Activated T-helper 2 cell treated with anti-CD3 and anti-CD28 coated beads, Interferon-gamma antibody, Interleukin-2, Interleukin-4, amounts not matched to agents 10 μg/mL and 5 μg/mL and 100 μg/mL, durations not matched to agents 14 hours and 24 hours and 36 hours (primary cell): ENCODE data around the gene ADRB2. TPM values are rescaled to one million over a fixed set of nuclear protein-coding genes. Genes with fewer than 3 reads are reported as not detected.
A peak's percentile ranks its signal among the peaks of the same experiment; 100 is the strongest.

Experiments
- DNase-seq: peaks from one replicate; pipeline ENCODE4 v3.0.0; 2021; ENCODE audit warnings: low spot score
- H3K27ac Mint-ChIP-seq: one replicate; pipeline ENCODE4 v1.8.0; 2021; ENCODE audit warnings: mixed read lengths
- H3K27me3 Mint-ChIP-seq: one replicate; pipeline ENCODE4 v1.8.0; 2021; ENCODE audit warnings: low read depth, mixed read lengths
- H3K36me3 Mint-ChIP-seq: one replicate; pipeline ENCODE4 v1.8.0; 2021; ENCODE audit warnings: low read depth, mixed read lengths
- H3K4me1 Mint-ChIP-seq: one replicate; pipeline ENCODE4 v1.8.0; 2021; ENCODE audit warnings: low read depth, mixed read lengths
- H3K4me3 Mint-ChIP-seq: one replicate; pipeline ENCODE4 v1.8.0; 2021; ENCODE audit warnings: low read depth, mild to moderate bottlenecking, moderate library complexity, mixed read lengths
- H3K9me3 Mint-ChIP-seq: one replicate; pipeline ENCODE4 v1.8.0; 2021; ENCODE audit warnings: mixed read lengths
- intact Hi-C: fragments of 100-400 bp; cut with micrococcal nuclease; formaldehyde crosslinking; loops from one replicate; pipeline ENCODE4 v1.15.1; 2023
- total RNA-seq: library from RNA; stranded (reverse); gene quantifications from 2 replicates; pipeline ENCODE4 v1.2.3, GENCODE V29; 2022

Gene ADRB2
- total RNA-seq, 1 donor from 2014 or later, result 0.21 TPM

- DNase-seq, result peak; percentile 21
- Mint-ChIP-seq H3K4me3 (peak overlapping the region; percentile 83), H3K27me3 (no peaks in the 10 kb centered on the region), H3K4me1 (peaks cover 46% of the 10 kb centered on the region), H3K27ac (peak overlapping the region; percentile 86), H3K9me3 (no peaks in the 10 kb centered on the region), H3K36me3 (no peaks in the 10 kb centered on the region)
- intact Hi-C loops, result loop anchor here (1.0 to 10.0 kb wide), 4 partner anchors 9 to 226 kb away; partner anchors contain the start of gene ADRB2
Measured at GRCh38 chr5:148808864-148809642, 17.4 kb upstream of the ADRB2 start.

GRCh38 chr5:148809781-148810524, 16.5 kb upstream of the ADRB2 start:
- no peak for DNase-seq
- intact Hi-C loops, result loop anchor here (1.0 to 10.0 kb wide), 4 partner anchors 10 to 225 kb away; partner anchors contain the start of gene ADRB2
- H3K27ac Mint-ChIP-seq, result no peak overlapping the region
- H3K36me3 Mint-ChIP-seq, result no peaks in the 10 kb centered on the region
- H3K9me3 Mint-ChIP-seq, result no peaks in the 10 kb centered on the region
- H3K4me1 Mint-ChIP-seq, result peaks cover 43% of the 10 kb centered on the region
- peaks cover 2% of the 10 kb centered on the region for H3K27me3 Mint-ChIP-seq
- H3K4me3 Mint-ChIP-seq, result peak overlapping the region; percentile 83

- H3K4me1 Mint-ChIP-seq, result peaks cover 35% of the 10 kb centered on the region
- intact Hi-C loops, result no loop called here
- no peaks in the 10 kb centered on the region for H3K9me3 Mint-ChIP-seq
- no peak overlapping the region for H3K4me3 Mint-ChIP-seq
- H3K36me3 Mint-ChIP-seq, result no peaks in the 10 kb centered on the region
- DNase-seq, result no peak
- no peak overlapping the region for H3K27ac Mint-ChIP-seq
- H3K27me3 Mint-ChIP-seq, result peaks cover 10% of the 10 kb centered on the region
Measured at GRCh38 chr5:148810823-148811222, 15.6 kb upstream of the ADRB2 start.

GRCh38 chr5:148811756-148812155, 14.7 kb upstream of the ADRB2 start:
- peaks cover 16% of the 10 kb centered on the region for H3K27me3 Mint-ChIP-seq
- intact Hi-C loops, result no loop called here
- H3K4me1 Mint-ChIP-seq, result peaks cover 27% of the 10 kb centered on the region
- no peak for DNase-seq
- no peak overlapping the region for H3K4me3 Mint-ChIP-seq
- H3K9me3 Mint-ChIP-seq, result no peaks in the 10 kb centered on the region
- H3K27ac Mint-ChIP-seq, result no peak overlapping the region
- H3K36me3 Mint-ChIP-seq, result no peaks in the 10 kb centered on the region

GRCh38 chr5:148815086-148815485, 11.3 kb upstream of the ADRB2 start:
- Mint-ChIP-seq H3K4me3 (no peak overlapping the region), H3K9me3 (no peaks in the 10 kb centered on the region), H3K4me1 (peaks cover 22% of the 10 kb centered on the region), H3K27ac (no peak overlapping the region), H3K36me3 (no peaks in the 10 kb centered on the region), H3K27me3 (peaks cover 23% of the 10 kb centered on the region)
- intact Hi-C loops, result loop anchor here (5.0 kb wide), 1 partner anchor 38 kb away; no protein-coding TSS in a partner anchor
- no peak for DNase-seq

GRCh38 chr5:148815578-148815977, 10.8 kb upstream of the ADRB2 start:
- peaks cover 17% of the 10 kb centered on the region for H3K4me1 Mint-ChIP-seq
- peaks cover 25% of the 10 kb centered on the region for H3K27me3 Mint-ChIP-seq
- intact Hi-C loops, result loop anchor here (5.0 kb wide), 1 partner anchor 38 kb away; no protein-coding TSS in a partner anchor

GRCh38 chr5:148816357-148816756, 10.1 kb upstream of the ADRB2 start:
- DNase-seq, result no peak
- H3K27me3 Mint-ChIP-seq, result peaks cover 27% of the 10 kb centered on the region
- H3K36me3 Mint-ChIP-seq, result no peaks in the 10 kb centered on the region
- intact Hi-C loops, result loop anchor here (5.0 kb wide), 1 partner anchor 39 kb away; no protein-coding TSS in a partner anchor
- H3K4me3 Mint-ChIP-seq, result no peak overlapping the region
- peaks cover 13% of the 10 kb centered on the region for H3K4me1 Mint-ChIP-seq
- H3K9me3 Mint-ChIP-seq, result no peaks in the 10 kb centered on the region
- H3K27ac Mint-ChIP-seq, result no peak overlapping the region

More at GRCh38 chr5:148815578-148815977, 10.8 kb upstream of the ADRB2 start:
- Mint-ChIP-seq H3K27ac (no peak overlapping the region), H3K4me3 (no peak overlapping the region), H3K36me3 (no peaks in the 10 kb centered on the region), H3K9me3 (no peaks in the 10 kb centered on the region)
- DNase-seq, result no peak

- no peak overlapping the region for H3K27ac Mint-ChIP-seq
- no peak overlapping the region for H3K4me3 Mint-ChIP-seq
- H3K9me3 Mint-ChIP-seq, result no peaks in the 10 kb centered on the region
- H3K4me1 Mint-ChIP-seq, result peaks cover 13% of the 10 kb centered on the region
- intact Hi-C loops, result loop anchor here (5.0 kb wide), 1 partner anchor 39 kb away; no protein-coding TSS in a partner anchor
- H3K27me3 Mint-ChIP-seq, result peaks cover 27% of the 10 kb centered on the region
- no peak for DNase-seq
- no peaks in the 10 kb centered on the region for H3K36me3 Mint-ChIP-seq
Measured at GRCh38 chr5:148816782-148817181, 9.6 kb upstream of the ADRB2 start.

GRCh38 chr5:148817606-148818005, 8.8 kb upstream of the ADRB2 start:
- intact Hi-C loops, result loop anchor here (5.0 kb wide), 1 partner anchor 40 kb away; no protein-coding TSS in a partner anchor
- no peak overlapping the region for H3K27ac Mint-ChIP-seq
- H3K4me3 Mint-ChIP-seq, result no peak overlapping the region
- H3K4me1 Mint-ChIP-seq, result peaks cover 13% of the 10 kb centered on the region
- H3K9me3 Mint-ChIP-seq, result no peaks in the 10 kb centered on the region
- no peak for DNase-seq
- H3K36me3 Mint-ChIP-seq, result no peaks in the 10 kb centered on the region
- H3K27me3 Mint-ChIP-seq, result peaks cover 30% of the 10 kb centered on the region

GRCh38 chr5:148820461-148821395, 5.7 kb upstream of the ADRB2 start:
- H3K4me3 Mint-ChIP-seq, result no peak overlapping the region
- H3K27ac Mint-ChIP-seq, result no peak overlapping the region
- peaks cover 48% of the 10 kb centered on the region for H3K27me3 Mint-ChIP-seq
- intact Hi-C loops, result loop anchor here (10.0 kb wide), 1 partner anchor 174 kb away; no protein-coding TSS in a partner anchor
- H3K4me1 Mint-ChIP-seq, result peaks cover 18% of the 10 kb centered on the region
- DNase-seq, result no peak
- no peaks in the 10 kb centered on the region for H3K36me3 Mint-ChIP-seq
- H3K9me3 Mint-ChIP-seq, result no peaks in the 10 kb centered on the region

- H3K4me1 Mint-ChIP-seq, result peaks cover 16% of the 10 kb centered on the region
- no peak overlapping the region for H3K27ac Mint-ChIP-seq
- H3K27me3 Mint-ChIP-seq, result peaks cover 58% of the 10 kb centered on the region
- intact Hi-C loops, result loop anchor here (10.0 kb wide), 1 partner anchor 171 kb away; no protein-coding TSS in a partner anchor
- H3K36me3 Mint-ChIP-seq, result no peaks in the 10 kb centered on the region
- H3K4me3 Mint-ChIP-seq, result no peak overlapping the region
- H3K9me3 Mint-ChIP-seq, result no peaks in the 10 kb centered on the region
- no peak for DNase-seq
Measured at GRCh38 chr5:148823871-148824270, 2.5 kb upstream of the ADRB2 start.

- Mint-ChIP-seq H3K9me3 (no peaks in the 10 kb centered on the region), H3K27me3 (peaks cover 65% of the 10 kb centered on the region), H3K4me1 (peaks cover 18% of the 10 kb centered on the region)
Measured at GRCh38 chr5:148825716-148826052, 727 bp upstream of the ADRB2 start.

More at GRCh38 chr5:148825716-148826052, 727 bp upstream of the ADRB2 start:
- Mint-ChIP-seq H3K27ac (peak overlapping the region; percentile 62), H3K36me3 (no peaks in the 10 kb centered on the region), H3K4me3 (peak overlapping the region; percentile 85)
- intact Hi-C loops, result loop anchor here (1.0 to 10.0 kb wide), 4 partner anchors 17 to 169 kb away; no protein-coding TSS in a partner anchor
- no peak for DNase-seq
